NCI-H146 treated with DMSO at 0.1 percent for 48 hours (cell line): ENCODE data around the gene CHST11.
"Not testable (repeated sequence)": the region's sequence is repeated elsewhere in the genome, so short reads cannot be mapped to it uniquely, and the experiment has no call there.

Source experiments
- DNase-seq: peaks from one replicate; lab custom pipeline; 2025; ENCODE audit not compliant: unreplicated experiment; lab: John Stamatoyannopoulos, UW

The CHST11 gene

DNA sequence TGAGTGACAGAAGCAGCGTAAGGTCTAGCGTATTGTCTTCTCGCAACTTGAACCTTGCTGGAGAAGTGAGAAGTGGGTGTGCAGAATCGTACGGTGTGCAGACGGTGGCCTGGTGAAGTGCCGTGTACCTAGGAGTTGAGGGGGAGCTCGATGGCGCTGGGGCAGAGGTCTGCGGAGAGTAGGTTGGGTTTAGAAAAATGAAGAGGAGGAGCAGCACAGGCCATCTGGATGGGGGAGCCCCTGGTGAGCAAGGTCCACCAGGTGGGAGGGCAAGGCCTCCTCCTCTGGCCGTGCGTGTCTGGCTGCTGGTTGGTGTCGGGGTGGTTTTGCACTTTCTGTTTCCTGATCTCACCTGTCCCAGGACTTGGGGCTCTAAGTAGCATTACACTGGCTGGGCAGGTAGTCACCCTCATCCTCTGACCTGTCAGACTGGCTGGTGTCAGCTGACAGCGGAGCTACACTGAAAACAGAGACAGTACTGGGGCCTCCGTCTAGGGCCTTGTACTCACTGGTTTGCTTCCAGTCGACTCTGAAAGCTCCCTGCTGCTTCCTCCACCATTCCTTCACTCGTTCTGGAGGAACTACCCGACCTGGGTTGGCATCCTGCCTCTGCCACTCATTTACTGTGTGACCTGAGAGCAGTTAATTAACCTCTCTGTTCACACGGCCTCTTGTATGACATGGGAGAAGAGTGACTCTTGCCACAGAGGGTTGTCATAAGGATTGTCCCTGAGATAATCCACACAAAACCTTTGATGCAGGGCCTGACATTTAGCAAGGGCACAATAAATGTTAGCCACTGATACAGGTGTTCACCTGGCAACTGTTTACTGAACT is 273.1 kb downstream of the CHST11 start:
- no peak for DNase-seq

DNA sequence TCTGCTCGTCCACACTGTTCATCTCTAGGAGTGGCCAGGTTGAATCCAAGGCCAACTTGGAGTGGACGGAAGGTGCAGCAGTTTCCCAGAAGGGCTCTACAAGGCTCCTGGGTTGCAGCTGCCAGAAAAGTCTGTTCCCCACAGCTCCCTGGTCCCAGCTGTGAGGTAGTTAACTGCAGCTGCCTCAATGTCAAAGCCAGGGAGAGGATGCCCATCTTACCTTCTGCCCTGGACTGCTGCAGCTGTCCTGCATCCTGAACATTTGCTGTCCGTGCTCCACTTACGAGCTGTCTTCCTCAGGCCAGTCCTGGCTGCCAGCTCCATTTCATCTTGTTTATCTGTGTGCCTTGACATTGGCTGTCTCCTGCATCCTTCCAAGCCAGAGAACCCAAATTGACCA is 274.0 kb downstream of the CHST11 start:
- no peak for DNase-seq

DNA sequence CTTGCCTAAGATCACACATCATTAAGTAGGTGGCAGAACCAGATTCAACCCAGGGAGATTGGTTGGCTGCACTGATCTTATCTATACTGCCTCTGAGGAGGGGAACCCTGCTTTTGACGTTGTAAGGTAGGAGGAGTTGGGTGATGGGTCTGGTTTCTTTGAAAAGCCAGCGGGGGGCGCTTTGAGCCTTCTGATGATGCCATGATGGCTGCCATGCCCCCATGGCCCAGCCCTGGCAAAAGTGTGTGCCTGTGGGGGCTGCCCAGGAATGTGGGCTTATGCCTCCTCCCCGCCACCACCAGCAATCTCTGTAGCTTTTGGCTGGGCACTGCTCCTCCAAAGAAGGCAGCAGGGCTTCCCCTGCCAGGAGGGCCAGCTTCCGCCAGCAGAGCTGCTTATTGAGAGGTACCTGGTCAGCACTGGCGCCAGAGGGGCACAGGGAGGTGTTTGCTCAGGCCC is 277.0 kb downstream of the CHST11 start:
- no peak for DNase-seq

DNA sequence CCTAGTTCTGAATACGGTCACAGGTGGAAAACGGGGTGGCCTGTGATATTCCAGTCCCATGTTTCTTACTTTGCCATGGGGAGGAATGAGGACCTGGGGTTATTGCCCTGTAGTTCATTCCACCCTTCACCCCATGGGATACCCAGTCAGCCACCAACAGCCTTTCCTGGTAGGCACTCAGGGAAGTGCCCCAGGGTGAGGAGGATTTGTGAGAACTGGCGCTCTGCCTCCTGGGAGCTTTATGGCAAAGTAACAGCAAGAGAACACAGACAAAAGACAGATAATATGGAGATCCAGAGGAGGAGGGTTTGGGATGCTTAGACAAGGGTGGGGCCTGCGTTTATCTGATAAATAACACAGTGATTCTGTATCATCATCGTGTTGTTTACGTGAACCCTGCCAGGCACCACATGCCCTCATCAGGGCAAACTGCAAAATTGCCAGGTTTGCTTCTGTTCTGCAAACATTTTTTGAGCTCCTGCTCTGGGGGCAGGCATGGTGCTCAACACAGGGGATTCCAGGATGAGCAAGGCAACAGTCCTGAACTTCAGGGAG is 277.9 kb downstream of the CHST11 start:
- no peak for DNase-seq

DNA sequence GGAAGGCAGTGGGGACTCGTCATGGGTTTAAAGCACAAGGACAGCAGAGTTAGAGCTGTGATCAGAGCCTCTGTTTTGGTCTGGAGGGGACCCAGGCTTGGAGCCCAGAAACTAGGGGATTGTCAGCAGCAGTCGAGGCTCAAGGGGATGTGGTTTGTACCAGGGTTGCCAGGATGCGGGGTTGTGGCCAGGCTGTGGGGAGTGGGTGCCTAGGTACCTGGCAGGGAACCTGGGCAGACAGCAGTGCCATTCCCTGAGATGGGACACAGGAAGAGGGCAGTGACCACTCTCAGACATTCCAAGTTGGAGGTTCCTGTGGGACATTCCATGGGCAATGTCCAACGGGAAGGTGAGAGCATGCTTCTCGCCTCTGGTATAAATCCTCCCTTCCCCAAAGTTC is 279.1 kb downstream of the CHST11 start:
- DNase-seq, result no peak

DNA sequence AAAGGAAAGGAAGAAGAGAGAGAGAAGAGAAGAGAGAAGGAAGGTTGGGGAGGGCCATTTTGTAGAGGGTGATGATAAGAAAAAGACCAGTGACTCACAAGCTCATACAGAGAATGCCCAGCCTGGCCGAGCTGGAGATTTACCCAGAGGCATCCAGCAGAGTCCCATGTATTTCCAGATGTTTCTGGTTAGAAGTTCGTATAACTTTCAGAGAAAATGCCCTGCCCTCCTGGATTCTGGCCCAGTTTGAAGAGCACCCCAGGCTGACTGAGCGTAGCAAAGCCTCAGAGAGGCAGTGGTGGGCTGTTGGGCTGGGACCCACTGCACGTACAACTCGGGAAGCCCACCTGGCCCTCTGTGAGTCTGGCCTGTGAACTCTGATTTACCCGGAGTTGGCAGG is 279.6 kb downstream of the CHST11 start:
- DNase-seq, result no peak

DNA sequence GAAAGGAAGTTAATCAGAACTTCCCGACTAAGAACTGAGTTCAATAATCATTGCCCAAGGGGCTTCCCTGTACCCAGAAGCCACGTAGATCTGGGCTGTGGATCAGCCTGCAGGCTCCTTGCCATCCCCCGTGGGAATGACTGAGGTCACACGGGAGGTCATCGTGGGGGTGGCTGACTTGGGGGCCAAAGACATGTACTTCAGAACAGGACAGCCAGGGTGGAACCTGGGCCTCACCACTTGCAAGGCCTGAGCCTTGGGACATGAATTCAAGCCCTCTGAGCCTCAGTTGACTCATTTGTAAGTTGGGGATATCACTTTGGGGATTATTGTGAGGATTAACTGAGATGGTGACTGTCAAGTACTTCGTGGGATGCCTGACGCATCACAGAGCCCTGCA is 280.4 kb downstream of the CHST11 start:
- DNase-seq, result no peak

DNA sequence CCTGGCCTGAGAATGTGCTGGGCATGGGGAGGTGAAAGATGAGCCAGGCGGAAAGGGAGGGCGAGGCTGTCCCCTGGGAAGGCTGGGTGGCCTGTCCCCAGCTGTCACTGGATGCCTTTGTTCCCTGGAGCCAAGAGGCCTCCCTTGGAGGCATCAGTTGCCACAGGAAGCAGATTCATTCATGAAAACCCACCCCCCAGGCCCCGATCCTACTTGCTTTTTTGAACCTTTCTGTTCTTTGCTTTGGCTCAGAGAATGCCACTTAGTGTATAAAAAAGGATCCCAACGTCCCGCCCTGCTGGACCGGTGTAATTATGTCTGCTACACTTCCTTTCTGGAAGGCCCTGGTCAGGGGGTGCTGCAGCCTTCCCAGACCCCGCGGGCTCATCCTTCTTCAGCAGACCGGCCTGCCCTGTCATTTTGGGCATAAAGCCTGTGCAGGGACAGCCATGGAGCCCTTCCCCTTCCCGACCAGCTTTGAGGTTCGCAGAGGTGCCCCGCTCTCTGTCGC is 281.1 kb downstream of the CHST11 start:
- DNase-seq, result no peak

DNA sequence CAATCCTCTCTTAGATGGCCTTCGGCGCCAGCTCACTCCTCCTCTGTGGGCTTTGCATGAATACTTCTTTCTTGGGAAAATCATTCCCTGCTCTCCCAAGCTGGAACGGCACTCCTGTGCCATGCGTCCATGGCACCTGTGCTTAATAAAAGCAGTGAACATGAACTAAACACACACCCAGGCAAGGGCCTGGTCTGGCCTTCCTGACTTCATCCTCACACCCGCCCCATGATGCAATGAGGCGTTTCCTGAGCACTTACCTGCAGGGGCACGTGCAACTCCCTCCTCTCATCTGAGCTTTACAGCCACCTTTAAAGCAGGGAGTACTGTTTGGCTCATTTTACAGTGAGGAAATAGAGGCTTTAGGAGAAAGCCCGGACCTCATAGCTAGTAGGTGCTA is 281.6 kb downstream of the CHST11 start:
- no peak for DNase-seq

DNA sequence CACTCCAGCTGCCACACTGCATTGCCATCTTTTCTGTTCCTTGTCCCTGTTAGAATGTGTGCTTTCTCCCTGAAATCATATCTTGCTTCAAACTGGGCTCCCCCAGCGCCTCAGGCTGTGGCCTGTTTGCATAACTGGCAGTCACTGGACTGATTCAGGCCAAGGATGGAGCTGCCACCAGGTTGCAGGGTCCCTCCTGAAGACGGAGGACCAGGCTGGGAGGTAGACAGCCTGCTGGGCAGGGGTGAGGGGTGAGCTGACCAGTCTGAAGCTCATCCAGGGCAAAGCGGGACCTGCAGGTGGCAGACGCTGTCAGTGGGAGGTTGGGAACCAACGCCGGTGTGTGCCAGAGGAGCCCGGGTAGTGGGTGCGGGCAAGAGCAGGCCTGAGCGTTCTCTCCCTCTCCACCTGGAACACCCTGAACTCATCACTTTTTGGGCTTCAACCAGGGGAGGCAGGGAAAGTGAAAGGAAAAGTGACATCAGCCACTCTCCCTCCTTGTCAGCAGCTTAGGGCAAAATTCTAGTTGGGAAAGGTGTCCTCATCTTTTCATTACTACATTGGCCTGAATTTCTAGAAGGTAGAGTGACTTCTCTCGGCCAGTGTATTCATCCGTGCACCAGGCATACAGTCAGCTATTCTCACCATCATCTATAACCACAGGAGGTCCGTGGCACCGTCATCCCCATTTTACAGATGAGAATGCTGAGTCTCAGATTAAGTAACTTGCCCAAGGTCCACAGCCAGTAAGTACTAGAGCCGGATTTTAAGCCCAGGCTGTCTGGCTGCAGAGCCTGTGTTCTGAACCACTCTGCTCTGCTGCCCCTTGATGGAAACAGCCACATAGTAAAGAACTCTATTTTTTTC is 282.3 kb downstream of the CHST11 start:
- DNase-seq, result no peak

DNA sequence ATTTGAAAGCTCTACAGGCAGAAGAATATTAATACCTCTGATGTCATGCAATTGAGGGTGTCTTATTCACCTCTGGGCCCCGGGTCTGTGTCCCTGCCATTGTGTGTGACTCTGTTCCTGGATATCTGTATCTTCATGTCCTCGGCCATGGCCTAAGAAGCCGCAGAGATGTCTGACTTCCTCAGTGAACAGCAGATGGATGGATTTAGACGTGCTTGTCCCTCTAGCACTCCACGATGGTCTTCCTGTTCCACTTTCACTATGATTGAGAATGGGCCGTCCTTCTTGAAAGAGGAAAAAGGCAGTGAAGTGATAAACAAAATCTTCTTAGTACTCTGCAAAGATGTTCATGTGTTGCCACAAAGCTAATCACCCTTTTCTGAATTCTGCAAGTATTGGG is 283.9 kb downstream of the CHST11 start:
- no peak for DNase-seq

DNA sequence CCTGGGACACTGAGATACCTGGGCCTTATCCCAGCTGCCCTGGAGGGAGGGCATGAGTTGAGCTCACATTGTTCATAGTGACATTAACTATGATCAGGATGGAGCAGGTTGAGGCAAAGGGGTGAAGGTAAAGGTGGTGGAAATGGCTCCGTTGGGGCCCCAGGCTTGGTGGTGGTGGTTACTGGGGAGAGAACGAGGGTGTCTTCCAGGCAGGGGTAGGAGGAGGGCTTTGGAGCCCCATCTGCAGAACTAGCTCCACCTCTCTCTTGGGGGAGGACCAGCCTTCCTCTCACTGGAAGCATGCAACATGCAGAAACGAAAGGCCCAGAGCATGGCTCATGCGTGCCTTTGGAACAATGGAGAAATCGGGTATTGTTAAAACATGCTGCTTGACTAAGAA is 284.3 kb downstream of the CHST11 start:
- DNase-seq, result no peak

DNA sequence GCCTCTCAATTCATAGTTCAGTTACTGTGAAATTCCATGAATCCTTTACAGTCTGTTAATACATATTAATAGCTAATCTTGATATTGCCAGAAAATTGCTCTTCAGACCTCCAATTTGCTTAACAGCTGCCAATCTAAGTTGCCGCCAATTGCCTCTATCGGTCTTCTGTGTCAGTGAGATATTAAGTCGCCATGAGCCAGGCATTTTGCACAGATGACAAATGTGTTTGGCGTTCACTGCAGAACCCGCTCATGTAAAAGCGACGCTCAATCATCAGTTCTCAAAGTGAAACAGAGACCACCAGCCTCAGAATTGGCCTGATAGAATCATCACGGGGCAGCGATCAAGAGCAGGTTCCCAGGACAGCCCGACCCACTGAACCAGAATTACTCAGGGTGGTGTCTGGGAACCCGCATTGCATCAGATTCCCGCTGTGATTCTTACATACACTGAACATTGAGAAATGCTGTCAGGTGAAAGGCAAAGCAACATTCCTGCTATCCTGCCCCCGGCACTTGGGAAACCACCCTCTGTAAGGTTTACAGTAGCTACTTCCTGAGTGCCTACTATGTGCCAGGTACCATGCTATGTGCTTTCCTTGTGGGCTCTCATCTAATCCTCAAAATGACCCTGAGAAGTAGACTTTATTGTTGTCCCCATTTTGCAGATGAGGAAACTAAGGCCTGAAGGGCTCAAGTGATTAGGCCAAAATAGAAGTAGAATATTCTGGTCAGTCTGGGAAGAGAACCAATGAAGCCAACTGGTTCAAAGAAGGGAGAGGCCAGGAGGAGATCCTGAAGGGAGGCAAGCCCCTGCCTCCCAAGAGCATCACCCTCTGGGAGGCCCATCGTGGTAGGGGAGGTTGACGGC is 285.0 kb downstream of the CHST11 start:
- DNase-seq, result no peak

DNA sequence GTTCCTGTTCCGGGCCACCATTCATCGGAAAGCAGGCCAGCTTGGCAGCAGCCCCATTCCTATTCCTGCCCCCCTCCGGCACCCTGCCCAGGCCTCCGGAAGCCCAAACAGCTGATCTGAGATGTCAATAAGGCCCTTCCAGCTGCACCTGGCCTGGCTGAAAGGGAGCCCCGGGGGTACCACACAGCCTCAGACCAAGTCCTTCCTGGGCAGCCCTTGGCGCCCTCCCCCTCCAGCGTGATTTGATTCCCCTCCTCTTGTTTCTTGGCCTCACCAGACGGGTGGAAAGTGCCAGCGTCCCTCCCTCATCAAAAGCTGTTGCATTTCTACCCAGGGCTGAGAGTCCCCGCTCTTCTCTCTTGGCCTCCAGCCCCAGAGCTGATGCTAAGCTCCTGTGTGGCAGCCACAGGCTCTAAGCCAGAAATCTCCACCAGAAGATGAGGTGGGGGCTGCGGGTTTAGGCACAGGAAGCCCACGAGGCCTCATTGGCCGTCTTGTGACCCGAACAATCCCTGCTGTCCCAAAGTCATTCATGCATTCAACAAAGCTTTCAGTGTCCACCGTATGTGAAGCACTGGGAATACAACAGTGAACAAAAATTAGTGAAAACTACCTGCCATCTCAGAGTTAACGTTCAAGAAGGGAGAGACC is 285.9 kb downstream of the CHST11 start:
- DNase-seq, result no peak

DNA sequence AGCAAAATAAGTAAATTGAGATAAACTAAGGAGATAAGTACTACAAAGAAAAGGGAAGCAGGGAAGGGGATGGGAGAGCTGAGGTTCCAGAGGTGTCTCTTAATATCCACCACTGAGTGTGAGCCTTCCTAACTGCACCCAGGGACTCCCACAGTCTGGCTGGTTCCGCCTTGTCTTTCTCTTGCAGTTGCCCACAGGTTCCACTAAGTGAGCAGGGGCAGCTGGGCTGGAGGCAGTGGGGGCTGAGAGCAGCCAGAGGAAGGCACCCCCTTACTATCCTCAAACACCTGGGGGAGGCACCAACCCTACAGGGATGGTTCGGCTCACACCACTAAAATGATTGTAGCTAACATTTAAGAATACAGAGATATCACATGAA is 286.4 kb downstream of the CHST11 start:
- no peak for DNase-seq

DNA sequence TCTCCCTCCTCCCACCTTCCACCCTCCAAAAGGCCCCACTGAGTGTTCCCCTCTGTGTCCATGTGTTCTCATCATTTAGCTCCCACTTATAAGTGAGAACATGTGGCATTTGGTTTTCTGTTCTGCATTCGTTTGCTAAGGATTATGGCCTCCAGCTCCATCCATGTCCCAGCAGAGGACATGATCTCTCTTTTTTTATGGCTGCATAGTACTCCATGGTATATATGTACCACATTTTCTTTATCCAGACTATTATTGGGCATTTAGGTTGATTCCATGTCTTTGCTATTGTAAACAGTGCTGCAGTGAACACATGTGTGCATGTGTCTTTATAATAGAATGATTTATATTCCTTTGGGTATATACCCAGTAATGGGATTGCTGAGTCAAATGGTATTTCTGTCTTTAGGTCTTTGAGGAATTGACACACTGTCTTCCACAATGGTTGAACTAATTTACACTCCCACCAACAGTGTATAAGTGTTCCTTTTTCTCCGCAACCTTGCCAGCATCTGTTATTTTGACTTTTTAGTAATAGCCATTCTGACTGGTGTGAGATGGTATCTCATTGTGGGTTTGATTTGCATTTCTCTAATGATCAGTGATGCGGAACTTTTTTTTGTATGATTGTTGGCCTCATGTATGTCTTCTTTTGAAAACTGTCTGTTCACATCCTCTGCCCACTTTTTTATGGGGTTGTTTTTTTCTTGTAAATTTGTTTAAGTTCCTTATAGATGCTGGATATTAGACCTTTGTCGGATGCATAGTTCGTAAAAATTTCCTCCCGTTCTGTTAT is 287.2 kb downstream of the CHST11 start:
- not testable (repeated sequence) for DNase-seq

DNA sequence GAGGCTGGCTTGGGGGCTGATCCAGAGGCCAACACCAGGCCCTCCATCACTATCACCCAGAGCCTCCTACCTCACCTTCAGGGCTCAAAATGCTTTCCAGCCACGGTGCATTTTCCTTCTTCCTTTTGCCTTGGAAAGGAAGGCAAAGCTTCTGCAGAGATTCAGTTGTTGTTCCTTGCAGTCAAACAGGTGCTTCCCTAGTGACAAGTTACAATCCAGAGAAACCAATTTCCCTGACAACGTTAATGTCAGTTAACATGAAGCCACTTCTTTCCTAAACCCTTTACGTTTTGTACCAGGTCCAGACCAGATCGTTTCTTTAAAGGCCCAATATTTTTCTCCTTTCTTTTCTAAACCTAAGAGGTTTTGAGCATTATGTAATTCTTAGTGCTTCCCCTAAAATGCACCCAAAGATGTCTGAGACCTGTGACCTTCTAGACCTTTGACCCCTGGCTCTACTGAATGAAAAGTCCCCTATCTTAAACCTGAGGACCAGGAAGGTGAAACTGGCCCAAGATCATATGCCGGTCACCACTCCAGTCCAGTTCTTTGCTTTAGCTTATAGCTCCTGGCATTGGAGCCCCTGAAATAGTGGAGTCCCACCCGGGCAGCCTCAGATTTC is 289.8 kb downstream of the CHST11 start:
- no peak for DNase-seq

DNA sequence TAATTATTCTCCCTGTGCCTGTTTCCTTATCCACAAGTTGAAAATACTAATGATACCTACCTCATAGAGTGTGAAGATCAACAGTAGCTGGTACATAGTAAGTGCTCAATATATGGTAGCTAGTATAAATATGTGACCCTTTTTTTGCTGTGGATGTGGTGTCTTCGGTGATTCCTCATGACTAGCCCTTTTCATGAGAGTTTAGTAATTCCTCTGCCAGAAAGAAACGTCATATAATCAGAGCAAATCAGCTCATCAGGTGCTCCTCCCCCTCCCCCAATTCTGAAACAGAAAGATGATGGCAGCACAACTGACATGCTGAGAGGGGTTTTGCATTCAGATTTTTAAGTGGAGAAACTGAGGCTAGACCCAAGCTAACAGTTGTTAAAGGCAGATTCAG is 290.6 kb downstream of the CHST11 start:
- no peak for DNase-seq

DNA sequence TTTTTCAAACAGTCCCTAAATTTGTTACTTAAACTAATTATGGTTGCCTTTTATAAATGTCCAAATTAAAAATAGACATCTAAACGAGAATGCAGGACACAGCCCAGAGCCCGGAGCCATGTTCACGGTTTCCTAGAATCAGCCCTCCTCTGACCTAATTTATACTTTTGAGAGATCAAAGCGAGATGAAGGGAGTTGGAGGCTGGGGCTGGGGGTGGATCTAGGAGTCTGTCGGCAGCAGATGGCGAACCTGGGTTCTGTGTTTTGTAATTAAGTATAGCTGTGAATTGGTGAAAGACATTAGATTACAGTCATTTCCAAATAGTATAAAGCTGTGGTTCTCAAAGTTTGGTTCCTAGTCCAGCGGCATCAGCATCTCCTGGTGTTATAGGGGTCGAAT is 291.2 kb downstream of the CHST11 start:
- DNase-seq, result no peak
